H1 (cell line): ENCODE measurements around the gene TASP1. TPM values are rescaled to one million over a fixed set of nuclear protein-coding genes. Genes with fewer than 3 reads are reported as not detected.
A peak's percentile ranks its signal among the peaks of the same experiment; 100 is the strongest.

Experiments
- CTCF ChIA-PET: fragments of 300-600 bp; sonication (Branson Sonifier 250); formaldehyde crosslinking; loops from one replicate; lab custom pipeline; 2021; ENCODE audit not compliant: partially characterized antibody; lab: Charles Lee
- POLR2A ChIA-PET: fragments of 300-600 bp; sonication (Branson Sonifier 250); formaldehyde crosslinking; loops from one replicate; lab custom pipeline; 2021; ENCODE audit warnings: inconsistent platforms; ENCODE audit not compliant: partially characterized antibody; lab: Charles Lee
- DNase-seq, 2 experiments: peaks; one replicate each; pipeline versions ENCODE4 v3.0.0 to v3.0.0-alpha.2; 2010 to 2022; ENCODE audit warnings: low spot score in 2 of 2, low read depth in 1 of 2, mixed read lengths in 1 of 2
- FAIRE-seq: peaks from 2 replicates; lab custom pipeline; 2011; peaks lifted over from hg19 to GRCh38; lab: Jason Lieb, UNC
- H2AFZ ChIP-seq: 2 replicates; pipeline ENCODE4 v1.8.1; 2012; ENCODE audit warnings: low read length, inconsistent platforms
- H2AK5ac ChIP-seq: 2 replicates; pipeline ENCODE4 v1.6.1; 2013; ENCODE audit warnings: low read depth, low read length
- H2BK120ac ChIP-seq: replicated peaks from 2 replicates; pipeline ENCODE3; 2013; ENCODE audit warnings: low read depth, low read length, inconsistent platforms
- H2BK12ac ChIP-seq: 2 replicates; pipeline ENCODE4 v1.6.1; 2013; ENCODE audit warnings: low read depth, low read length
- H2BK15ac ChIP-seq: 2 replicates; pipeline ENCODE4 v1.6.1; 2013; ENCODE audit warnings: low read length
- H2BK20ac ChIP-seq: 2 replicates; pipeline ENCODE4 v1.6.1; 2013; ENCODE audit warnings: low read length
- H2BK5ac ChIP-seq: 2 replicates; pipeline ENCODE4 v1.6.1; 2013; ENCODE audit warnings: low read depth, low read length
- H3K14ac ChIP-seq: 2 replicates; pipeline ENCODE4 v1.6.1; 2013; ENCODE audit warnings: inconsistent platforms; ENCODE audit not compliant: insufficient read length
- H3K18ac ChIP-seq: 2 replicates; pipeline ENCODE4 v1.6.1; 2013; ENCODE audit warnings: low read length; ENCODE audit errors: extremely low read depth
- H3K23ac ChIP-seq: 2 replicates; pipeline ENCODE4 v1.6.1; 2013; ENCODE audit warnings: inconsistent platforms; ENCODE audit not compliant: insufficient read length
- H3K23me2 ChIP-seq: 2 replicates; pipeline ENCODE4 v1.6.1; 2013; ENCODE audit warnings: low read depth, low read length
- H3K27ac ChIP-seq: 2 replicates; pipeline ENCODE4 v1.6.1; 2011; ENCODE audit warnings: low read depth, low read length, inconsistent platforms
- H3K27me3 ChIP-seq, 4 experiments: replicated peaks in 1 of 4; 1 replicate in 1 of 4; 2 replicates in 3 of 4; pipeline versions ENCODE4 v1.6.1 to v1.8.1; 2011 to 2013; ENCODE audit warnings: low read length in 3 of 4, mild to moderate bottlenecking in 3 of 4, inconsistent platforms in 2 of 4, mixed read lengths in 2 of 4, moderate library complexity in 1 of 4; ENCODE audit not compliant: control insufficient read depth in 3 of 4, insufficient read depth in 3 of 4; ENCODE audit errors: extremely low read depth in 1 of 4
- H3K36me3 ChIP-seq, 4 experiments: 2 replicates each; pipeline versions ENCODE4 v1.6.1 to v1.8.1; 2011 to 2013; ENCODE audit warnings: mild to moderate bottlenecking in 4 of 4, low read length in 3 of 4, moderate library complexity in 2 of 4, control low read depth in 1 of 4, inconsistent platforms in 1 of 4; ENCODE audit not compliant: insufficient read depth in 4 of 4, control insufficient read depth in 2 of 4
- H3K4ac ChIP-seq: replicated peaks from 2 replicates; pipeline ENCODE3; 2013; ENCODE audit warnings: low read length, low read depth, mixed read lengths, inconsistent platforms; ENCODE audit not compliant: insufficient read length
- H3K4me1 ChIP-seq, 4 experiments: replicated peaks in 1 of 4; 1 replicate in 1 of 4; 2 replicates in 3 of 4; pipeline versions ENCODE4 v1.6.1 to v1.8.1; 2011 to 2013; ENCODE audit warnings: low read length in 3 of 4, inconsistent platforms in 2 of 4, mixed read lengths in 1 of 4; ENCODE audit not compliant: insufficient read depth in 4 of 4, control insufficient read depth in 3 of 4
- H3K4me2 ChIP-seq, 2 experiments: 2 replicates each; pipeline versions ENCODE4 v1.6.1 to v1.8.1; 2011 to 2013; ENCODE audit warnings: low read depth in 2 of 2, low read length in 2 of 2, control low read depth in 1 of 2, inconsistent platforms in 1 of 2, mild to moderate bottlenecking in 1 of 2; ENCODE audit not compliant: insufficient read depth in 1 of 2
- H3K4me3 ChIP-seq, 4 experiments: fragments of 200-600, 300-600 bp in 1 of 4; sonication (generic), shearing (Covaris generic), sonication (Bioruptor Twin) in 1 of 4; 2 replicates each; pipeline versions ENCODE4 v1.5.1 to v1.8.1; 2011 to 2016; ENCODE audit warnings: low read length in 4 of 4, low read depth in 3 of 4, control low read depth in 2 of 4, inconsistent platforms in 2 of 4, mild to moderate bottlenecking in 2 of 4, mixed read lengths in 1 of 4, moderate library complexity in 1 of 4; ENCODE audit not compliant: insufficient read depth in 2 of 4; ENCODE audit errors: extremely low read depth in 1 of 4
- H3K56ac ChIP-seq: replicated peaks from 2 replicates; pipeline ENCODE3; 2013; ENCODE audit warnings: low read depth, mild to moderate bottlenecking, mixed read lengths, low read length, inconsistent platforms; ENCODE audit not compliant: insufficient read length
- H3K79me1 ChIP-seq: 2 replicates; pipeline ENCODE4 v1.6.1; 2013; ENCODE audit warnings: low read depth, low read length, control low read depth
- H3K79me2 ChIP-seq, 2 experiments: 2 replicates each; pipeline versions ENCODE4 v1.6.1 to v1.8.1; 2012 to 2013; ENCODE audit warnings: low read length in 2 of 2, mild to moderate bottlenecking in 2 of 2, inconsistent platforms in 1 of 2; ENCODE audit not compliant: insufficient read depth in 2 of 2, control insufficient read depth in 1 of 2
- H3K9ac ChIP-seq, 4 experiments: replicated peaks in 1 of 4; 1 replicate in 1 of 4; 2 replicates in 3 of 4; pipeline versions ENCODE4 v1.6.1 to v1.8.1; 2011 to 2013; ENCODE audit warnings: low read depth in 3 of 4, low read length in 3 of 4, control low read depth in 2 of 4, mild to moderate bottlenecking in 2 of 4, moderate library complexity in 2 of 4, inconsistent platforms in 1 of 4; ENCODE audit errors: extremely low read depth in 1 of 4
- H3K9me3 ChIP-seq, 2 experiments: 2 replicates each; pipeline versions ENCODE4 v1.6.1 to v1.8.1; 2012 to 2013; ENCODE audit warnings: mild to moderate bottlenecking in 2 of 2, moderate library complexity in 2 of 2, control low read depth in 1 of 2, inconsistent platforms in 1 of 2, low read depth in 1 of 2, low read length in 1 of 2, mixed read lengths in 1 of 2; ENCODE audit not compliant: insufficient read depth in 2 of 2
- H4K20me1 ChIP-seq, 2 experiments: replicated peaks in 1 of 2; 2 replicates each; pipeline versions ENCODE3 to v1.8.1; 2011 to 2013; ENCODE audit warnings: inconsistent platforms in 2 of 2, low read length in 2 of 2, mild to moderate bottlenecking in 1 of 2; ENCODE audit not compliant: insufficient read depth in 2 of 2, control insufficient read depth in 1 of 2
- H4K5ac ChIP-seq: 2 replicates; pipeline ENCODE4 v1.6.1; 2013; ENCODE audit warnings: low read length, low read depth, mixed read lengths, inconsistent platforms; ENCODE audit not compliant: insufficient read length
- H4K8ac ChIP-seq: 2 replicates; pipeline ENCODE4 v1.8.0; 2013; ENCODE audit warnings: mild to moderate bottlenecking, moderate library complexity, low read length, inconsistent platforms; ENCODE audit not compliant: insufficient read depth; ENCODE audit errors: extremely low read depth
- H4K91ac ChIP-seq: replicated peaks from 2 replicates; pipeline ENCODE3; 2013; ENCODE audit warnings: low read length, mixed read lengths, inconsistent platforms; ENCODE audit not compliant: insufficient read length
- PHF8 ChIP-seq: fragments of 200-600 bp; sonication (generic); conservative IDR thresholded peaks from 2 replicates; pipeline ENCODE4 v1.7.1; 2012; ENCODE audit warnings: low read depth, mild to moderate bottlenecking, inconsistent platforms, low read length, moderate library complexity
- POU5F1 ChIP-seq: IDR thresholded peaks from 2 replicates; pipeline ENCODE4 v1.6.1; 2011; ENCODE audit warnings: low read depth, mild to moderate bottlenecking, low read length, moderate library complexity
- RXRA ChIP-seq: IDR thresholded peaks from 2 replicates; pipeline ENCODE4 v1.6.1; 2011; ENCODE audit warnings: low read depth, mild to moderate bottlenecking, low read length, moderate library complexity; ENCODE audit not compliant: insufficient read depth
- SIN3A ChIP-seq, 2 experiments: IDR thresholded peaks in 1 of 2; conservative IDR thresholded peaks in 1 of 2; 2 replicates each; pipeline ENCODE4 v1.6.1; 2011 to 2012; ENCODE audit warnings: low read length in 2 of 2, improper control_type of control experiment in 1 of 2, low read depth in 1 of 2, mild to moderate bottlenecking in 1 of 2
- WGBS, 2 experiments: shearing (Covaris generic) in 1 of 2; methylation state at CpG; one replicate each; pipeline versions ENCODE4 v1.1.6 to v1.1.7; 2013 to 2015; ENCODE audit warnings: low lambda C conversion rate in 2 of 2, mixed read lengths in 2 of 2, inconsistent platforms in 1 of 2, low coverage in 1 of 2, missing lambda C conversion rate in 1 of 2; ENCODE audit not compliant: insufficient replicate concordance in 2 of 2, insufficient coverage in 1 of 2, insufficient read length in 1 of 2; ENCODE audit errors: extremely low coverage in 1 of 2, missing lambda C conversion rate in 1 of 2; 5-methylcytosine and 5-hydroxymethylcytosine counted together
- polyA plus RNA-seq, 7 experiments: library from polyadenylated mRNA; depleted of rRNA in 3 of 7; stranded (reverse) in 5 of 7; unstranded in 2 of 7; fragments of >200 nt in 5 of 7; fragments of 200-250 nt in 2 of 7; gene quantifications; 1 replicate in 5 of 7; 2 replicates in 1 of 7; 4 replicates in 1 of 7; pipeline versions ENCODE4 v1.2.1 to v1.2.3, GENCODE V29; 2011 to 2013; ENCODE audit warnings: missing spikeins in 2 of 7, mixed read lengths in 2 of 7
- total RNA-seq: library from RNA; stranded (reverse); fragmentation: NEBNext Ultra II Directional; extraction: Animal tissue kit (Norgen Biotek cat#: 25700); gene quantifications from 2 replicates; pipeline ENCODE4 v1.2.1, GENCODE V29; 2021

TASP1 gene
- total and polyA plus RNA-seq, 2 of the 8 experiments (the other 6 are each of a cell fraction or from before 2014, with no cell fraction given) = 4.5 to 10.9 TPM

DNA sequence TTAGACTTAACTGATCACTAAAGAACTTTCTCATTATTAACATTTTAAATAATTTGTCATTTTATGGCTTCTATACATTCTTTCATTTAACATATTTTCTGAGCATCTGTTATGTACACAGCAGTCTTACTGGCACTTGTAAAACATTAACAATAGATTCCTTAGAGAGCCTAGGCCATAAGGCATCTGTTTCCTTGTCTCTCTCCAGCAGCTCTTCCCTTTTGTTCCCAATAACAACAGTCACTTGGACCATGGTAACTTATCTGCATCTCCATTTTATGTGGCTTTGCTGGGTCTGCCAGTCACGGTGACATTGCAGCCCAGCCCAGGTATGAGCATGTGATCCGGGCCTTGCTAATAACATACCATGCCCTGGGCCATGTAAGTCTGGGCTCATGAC is 11.7 kb upstream of the TASP1 start:
- no peak overlapping the region for H3K4me2 ChIP-seq
- no peak overlapping the region for H2AFZ ChIP-seq
- DNase-seq = no peak
- H3K36me3 ChIP-seq = no peaks in the 10 kb centered on the region
- H4K91ac ChIP-seq = no peak overlapping the region
- no peak overlapping the region for H4K8ac ChIP-seq
- peak overlapping the region; percentile 35; the same call in 1 of the 2 replicates for H2BK12ac ChIP-seq
- TF ChIP-seq SIN3A (conservative IDR thresholded peaks at IDR 0.05 in 1 of 2, IDR thresholded peaks at IDR 0.05 in 1 of 2; ENCODE audit: low read depth in 1 of 2, low read length in 2 of 2) = no peak
- no peak for TF ChIP-seq POU5F1
- no peak for TF ChIP-seq RXRA
- TF ChIP-seq PHF8 = 0 out of 2 replicates have a peak, but pooled peaks have one; percentile 9
- ChIA-PET POLR2A (no interaction called here), CTCF (no interaction called here)
- no peak overlapping the region for H3K23ac ChIP-seq
- no peak overlapping the region for H3K14ac ChIP-seq
- WGBS, 2 experiments = 94% methylated on average over 2 of the region's 2 CpGs; no CpG with 5 or more reads in 1 of the 2 experiments
- no peak overlapping the region for H3K27ac ChIP-seq
- no peak for FAIRE-seq
- H3K79me2 ChIP-seq = no peaks in the 10 kb centered on the region
- H2BK15ac ChIP-seq = no peak overlapping the region
- no peaks in the 10 kb centered on the region for H3K79me1 ChIP-seq
- no peak overlapping the region for H3K4me3 ChIP-seq
- no peak overlapping the region for H3K9ac ChIP-seq
- no peaks in the 10 kb centered on the region for H3K9me3 ChIP-seq
- no peak overlapping the region for H2BK20ac ChIP-seq
- H4K20me1 ChIP-seq = no peaks in the 10 kb centered on the region
- H2AK5ac ChIP-seq = no peak overlapping the region
- H3K4me1 ChIP-seq = peaks cover 0 to 9% (median 0%) of the 10 kb centered on the region in 4 experiments; a peak in 1 of 7 replicates
- H3K56ac ChIP-seq = no peak overlapping the region
- no peaks in the 10 kb centered on the region for H3K27me3 ChIP-seq
- H3K23me2 ChIP-seq = no peaks in the 10 kb centered on the region
- H4K5ac ChIP-seq = no peak overlapping the region
- H3K18ac ChIP-seq = no peak overlapping the region; the same call in 1 of the 2 replicates
- H3K4ac ChIP-seq = no peak overlapping the region
- H2BK120ac ChIP-seq = no peak overlapping the region
- H2BK5ac ChIP-seq = no peak overlapping the region
